ENCODE results near the gene TAS2R38. TPM values are rescaled to one million over a fixed set of nuclear protein-coding genes. Genes with fewer than 3 reads are reported as not detected.

TAS2R38 gene
- total RNA-seq, 1 experiment from 2014 or later: not detected

DNA sequence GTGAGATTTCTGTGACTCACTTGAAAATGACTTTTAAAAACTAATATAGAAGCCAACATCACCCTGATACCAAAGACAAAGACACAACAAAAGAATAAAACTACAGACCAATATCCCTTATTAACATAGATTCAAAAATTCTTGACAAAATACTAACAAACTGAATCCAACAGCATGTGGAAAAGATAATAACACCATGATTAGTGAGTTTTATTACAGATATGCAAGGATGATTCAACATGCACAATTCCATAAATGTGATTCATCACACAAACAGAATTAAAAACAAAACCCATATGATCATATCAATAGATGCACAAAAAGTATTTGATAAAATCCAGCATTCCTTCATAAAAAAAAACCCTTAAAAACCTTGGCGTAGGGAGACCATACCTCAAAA, 28.6 kb upstream of the TAS2R38 start (continued):
- no peak for TF ChIP-seq CTCF (IDR thresholded peaks at IDR 0.05 in 2 of 3, conservative IDR thresholded peaks at IDR 0.05 in 1 of 3; ENCODE audit: borderline replicate concordance in 1 of 3, insufficient read depth in 1 of 3, low read depth in 2 of 3, low read length in 2 of 3)
- TF ChIP-seq SP1 (IDR thresholded peaks at IDR 0.05; ENCODE audit: low read depth): no peak
- TF ChIP-seq CEBPB (IDR thresholded peaks at IDR 0.05; ENCODE audit: low read depth): no peak
- no peak for TF ChIP-seq ELF1 (IDR thresholded peaks at IDR 0.05; ENCODE audit: borderline replicate concordance, low read depth)
- TF ChIP-seq EZH2phosphoT487 (IDR thresholded peaks at IDR 0.05; ENCODE audit: borderline replicate concordance): no peak

DNA sequence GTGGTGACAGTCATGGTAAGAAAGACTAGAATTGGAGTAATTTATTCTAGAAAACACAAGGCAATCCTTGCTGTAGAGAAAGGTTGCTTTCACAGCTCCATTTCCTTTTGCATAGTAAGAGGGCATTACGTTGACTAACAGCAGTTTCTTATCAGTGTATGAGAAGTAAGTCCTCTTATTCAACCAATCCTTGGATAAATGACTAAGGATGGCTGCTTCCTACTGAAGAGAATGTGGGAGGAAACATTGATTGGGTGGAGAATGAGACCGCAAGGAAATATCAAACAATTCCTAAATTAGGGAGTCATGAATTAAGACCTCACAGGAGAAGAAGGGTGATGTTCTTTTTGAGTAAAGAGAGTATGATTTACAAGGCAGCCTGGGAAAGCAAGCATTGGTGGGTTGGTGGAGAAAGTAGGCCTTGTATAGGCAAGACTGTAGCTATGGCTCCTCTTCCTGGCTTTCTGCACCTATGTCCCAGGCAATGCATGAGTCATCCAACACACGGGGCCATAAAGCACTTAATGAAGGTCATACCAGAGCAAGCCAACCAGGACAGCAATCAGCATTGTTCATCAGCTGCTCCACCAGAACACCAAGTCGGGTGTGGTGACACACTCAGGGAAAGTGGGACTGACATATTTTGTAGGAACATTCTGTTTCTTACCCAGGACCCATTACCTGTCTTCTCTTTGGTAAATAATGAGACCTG, 27.7 kb upstream of the TAS2R38 start:
- no peaks in the 10 kb centered on the region for H3K9me3 ChIP-seq (ENCODE audit: control insufficient read depth in 1 of 2, insufficient read depth in 1 of 2, low read depth in 1 of 2, low read length in 2 of 2)
- H3K4me1 ChIP-seq (ENCODE audit: control insufficient read depth in 1 of 2, insufficient read depth in 2 of 2, low read length in 2 of 2): peaks cover 0 to 5% of the 10 kb centered on the region in 2 experiments; a peak in 2 of 4 replicates
- no peaks in the 10 kb centered on the region for H4K20me1 ChIP-seq (ENCODE audit: insufficient read depth)
- ChIA-PET RAD21 (ENCODE audit: low non-redundant PET in 1 of 2, low total read pairs in 2 of 2, uncharacterized antibody in 2 of 2, unreplicated experiment in 2 of 2) (no interaction called here), CTCF (interaction anchor here (1.1 kb wide), 1 partner anchor 25 kb away, joined by 8 read pairs; no protein-coding TSS in a partner anchor), POLR2A (no interaction called here)
- no peak overlapping the region for H2AFZ ChIP-seq (ENCODE audit: low read depth, low read length, poor library complexity, severe bottlenecking)
- no peak overlapping the region for H3K27ac ChIP-seq (ENCODE audit: low read depth, low read length)
- H3K27me3 ChIP-seq (ENCODE audit: insufficient read depth, low read length): no peaks in the 10 kb centered on the region
- H3K4me3 ChIP-seq (replicated peaks in 1 of 2; ENCODE audit: low read depth in 1 of 2, low read length in 2 of 2): no peak overlapping the region
- H3K79me2 ChIP-seq (ENCODE audit: insufficient read depth, low read length): no peaks in the 10 kb centered on the region
- H3K9ac ChIP-seq (ENCODE audit: low read length): no peak overlapping the region
- intact Hi-C loops (cut with micrococcal nuclease): no loop called here
- no peaks in the 10 kb centered on the region for H3K9me2 ChIP-seq (ENCODE audit: insufficient read depth)
- ATAC-seq: peak; percentile 68
- no peaks in the 10 kb centered on the region for H3K36me3 ChIP-seq (ENCODE audit: control insufficient read depth in 1 of 2, insufficient read depth in 2 of 2, low read length in 2 of 2)
- BruUV-seq (replicated peaks): no TSS peak
- H3K4me2 ChIP-seq (ENCODE audit: low read length): no peak overlapping the region
- DNase-seq (ENCODE audit: low read depth, low spot score): peak; percentile 21
- peak; percentile 26; the same call in 1 of the 2 replicates for TF ChIP-seq FOSL1 (IDR thresholded peaks at IDR 0.05; ENCODE audit: low read depth)
- TF ChIP-seq ZFX (IDR thresholded peaks at IDR 0.05): no peak
- TF ChIP-seq SIN3A (IDR thresholded peaks at IDR 0.05; ENCODE audit: low read depth): no peak
- no peak for TF ChIP-seq CEBPB (IDR thresholded peaks at IDR 0.05; ENCODE audit: low read depth)
- TF ChIP-seq SP1 (IDR thresholded peaks at IDR 0.05; ENCODE audit: low read depth): 0 out of 2 replicates have a peak, but pooled peaks have one; percentile 11
- TF ChIP-seq POLR2AphosphoS5 (IDR thresholded peaks at IDR 0.05; ENCODE audit: low read depth, low read length): no peak
- no peak for TF ChIP-seq POLR2A (IDR thresholded peaks at IDR 0.05; ENCODE audit: borderline replicate concordance, extremely low read depth, insufficient read depth, insufficient read length)
- TF ChIP-seq TCF7L2 (IDR thresholded peaks at IDR 0.05; ENCODE audit: borderline replicate concordance, extremely low read depth, insufficient read depth, insufficient read length): no peak
- TF ChIP-seq JUND (IDR thresholded peaks at IDR 0.05): 0 out of 2 replicates have a peak, but pooled peaks have one; percentile 30
- no peak for TF ChIP-seq CTCF (IDR thresholded peaks at IDR 0.05 in 2 of 3, conservative IDR thresholded peaks at IDR 0.05 in 1 of 3; ENCODE audit: borderline replicate concordance in 1 of 3, insufficient read depth in 1 of 3, low read depth in 2 of 3, low read length in 2 of 3)
- no peak for TF ChIP-seq RAD21 (IDR thresholded peaks at IDR 0.05; ENCODE audit: low read depth)
- TF ChIP-seq EZH2phosphoT487 (IDR thresholded peaks at IDR 0.05; ENCODE audit: borderline replicate concordance): no peak
- TF ChIP-seq, protein P1, sequence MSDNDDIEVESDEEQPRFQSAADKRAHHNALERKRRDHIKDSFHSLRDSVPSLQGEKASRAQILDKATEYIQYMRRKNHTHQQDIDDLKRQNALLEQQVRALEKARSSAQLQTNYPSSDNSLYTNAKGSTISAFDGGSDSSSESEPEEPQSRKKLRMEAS (IDR thresholded peaks at IDR 0.05): no peak
- TF ChIP-seq, protein P2, sequence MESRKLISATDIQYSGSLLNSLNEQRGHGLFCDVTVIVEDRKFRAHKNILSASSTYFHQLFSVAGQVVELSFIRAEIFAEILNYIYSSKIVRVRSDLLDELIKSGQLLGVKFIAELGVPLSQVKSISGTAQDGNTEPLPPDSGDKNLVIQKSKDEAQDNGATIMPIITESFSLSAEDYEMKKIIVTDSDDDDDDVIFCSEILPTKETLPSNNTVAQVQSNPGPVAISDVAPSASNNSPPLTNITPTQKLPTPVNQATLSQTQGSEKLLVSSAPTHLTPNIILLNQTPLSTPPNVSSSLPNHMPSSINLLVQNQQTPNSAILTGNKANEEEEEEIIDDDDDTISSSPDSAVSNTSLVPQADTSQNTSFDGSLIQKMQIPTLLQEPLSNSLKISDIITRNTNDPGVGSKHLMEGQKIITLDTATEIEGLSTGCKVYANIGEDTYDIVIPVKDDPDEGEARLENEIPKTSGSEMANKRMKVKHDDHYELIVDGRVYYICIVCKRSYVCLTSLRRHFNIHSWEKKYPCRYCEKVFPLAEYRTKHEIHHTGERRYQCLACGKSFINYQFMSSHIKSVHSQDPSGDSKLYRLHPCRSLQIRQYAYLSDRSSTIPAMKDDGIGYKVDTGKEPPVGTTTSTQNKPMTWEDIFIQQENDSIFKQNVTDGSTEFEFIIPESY (IDR thresholded peaks at IDR 0.05; ENCODE audit: extremely low read depth, insufficient replicate concordance, low read length): no peak
- TF ChIP-seq YY1 (IDR thresholded peaks at IDR 0.05; ENCODE audit: extremely low read depth, insufficient replicate concordance, low read depth, low read length): no peak
- TF ChIP-seq CBX3 (IDR thresholded peaks at IDR 0.05; ENCODE audit: low read depth): no peak

All from HCT116 (cell line).